ENCODE data around the gene NCR3LG1.

The NCR3LG1 gene

DNA sequence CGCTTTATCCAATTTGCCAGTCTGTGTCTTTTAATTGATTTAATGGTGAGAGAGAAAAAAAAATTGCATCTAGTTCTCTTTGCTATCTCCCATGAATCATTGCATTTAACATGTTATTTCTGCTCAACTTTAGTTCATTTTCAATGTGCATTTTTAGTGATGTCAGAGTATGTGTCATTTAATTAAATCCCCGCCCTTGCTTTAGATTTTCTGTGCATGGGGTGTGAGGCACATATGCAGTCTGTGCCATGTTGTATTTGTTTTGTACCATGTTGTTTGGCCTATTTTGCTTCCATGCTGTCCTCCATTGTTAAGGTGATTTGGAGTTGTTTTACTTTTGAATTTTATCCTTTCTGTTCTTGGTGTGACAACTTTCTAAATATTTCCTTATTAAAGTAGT lies 8.3 kb upstream of the NCR3LG1 start:
- H3K27ac ChIP-seq, result no peak overlapping the region
- no peaks in the 10 kb centered on the region for H3K4me1 ChIP-seq
- no peaks in the 10 kb centered on the region for H3K9me3 ChIP-seq (replicated peaks in 1 of 11)
- H3K27me3 ChIP-seq, result no peaks in the 10 kb centered on the region
- H3K9ac ChIP-seq, result no peak overlapping the region
- H3K4me3 ChIP-seq, result no peak overlapping the region
- no peak overlapping the region for H3K4me2 ChIP-seq
- TF ChIP-seq Cebpa-rat (IDR thresholded peaks at IDR 0.05), result no peak
- peaks cover 0 to 23% (median 0%) of the 10 kb centered on the region in 11 experiments; a peak in 10 of 22 replicates for H3K36me3 ChIP-seq
- no peaks in the 10 kb centered on the region for H4K20me1 ChIP-seq

DNA sequence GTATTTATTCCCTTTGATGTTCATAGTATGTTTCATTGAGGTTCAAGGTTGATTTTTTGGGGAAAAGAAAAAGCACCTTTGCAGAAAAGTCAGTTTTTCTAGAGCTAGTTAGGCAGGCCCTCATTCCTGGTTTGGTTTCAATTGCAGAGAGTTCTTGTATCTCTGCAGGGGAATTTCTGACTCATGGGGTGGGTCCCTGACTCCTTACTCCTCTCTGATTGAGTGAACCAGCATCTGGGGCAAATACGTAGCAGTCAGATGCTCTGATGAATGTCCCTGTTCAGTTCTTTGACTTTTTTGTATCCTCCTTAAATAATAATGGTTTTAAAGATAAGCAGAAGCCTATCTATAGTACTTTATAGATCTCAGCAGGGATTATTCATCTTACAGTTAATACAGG lies 7.7 kb upstream of the NCR3LG1 start:
- H3K9ac ChIP-seq, result no peak overlapping the region
- no peak overlapping the region for H3K27ac ChIP-seq
- H3K9me3 ChIP-seq (replicated peaks in 1 of 11), result no peaks in the 10 kb centered on the region
- no peaks in the 10 kb centered on the region for H3K4me1 ChIP-seq
- peaks cover 0 to 18% (median 2%) of the 10 kb centered on the region in 11 experiments; a peak in 10 of 22 replicates for H3K36me3 ChIP-seq
- H3K27me3 ChIP-seq, result no peaks in the 10 kb centered on the region
- no peaks in the 10 kb centered on the region for H4K20me1 ChIP-seq
- no peak for TF ChIP-seq Cebpa-rat (IDR thresholded peaks at IDR 0.05)
- no peak overlapping the region for H3K4me3 ChIP-seq
- H3K4me2 ChIP-seq, result no peak overlapping the region

GRCh38 chr11:17347676-17348075 lies 3.9 kb upstream of the NCR3LG1 start:
- Histone ChIP-seq H3K27me3 (peaks cover 24 to 36% (median 34%) of the 10 kb centered on the region in 11 experiments), H3K4me1 (peaks cover 0 to 15% (median 12%) of the 10 kb centered on the region in 10 experiments; a peak in 16 of 20 replicates), H3K9ac (no peak overlapping the region), H3K36me3 (peaks cover 0 to 16% (median 5%) of the 10 kb centered on the region in 11 experiments; a peak in 8 of 22 replicates), H3K4me2 (no peak overlapping the region), H3K9me3 (replicated peaks in 1 of 11) (no peaks in the 10 kb centered on the region), H3K27ac (no peak overlapping the region), H3K4me3 (no peak overlapping the region), H4K20me1 (peaks cover 0 to 18% (median 10%) of the 10 kb centered on the region in 11 experiments; a peak in 12 of 22 replicates)
- no peak for TF ChIP-seq Cebpa-rat (IDR thresholded peaks at IDR 0.05)

DNA sequence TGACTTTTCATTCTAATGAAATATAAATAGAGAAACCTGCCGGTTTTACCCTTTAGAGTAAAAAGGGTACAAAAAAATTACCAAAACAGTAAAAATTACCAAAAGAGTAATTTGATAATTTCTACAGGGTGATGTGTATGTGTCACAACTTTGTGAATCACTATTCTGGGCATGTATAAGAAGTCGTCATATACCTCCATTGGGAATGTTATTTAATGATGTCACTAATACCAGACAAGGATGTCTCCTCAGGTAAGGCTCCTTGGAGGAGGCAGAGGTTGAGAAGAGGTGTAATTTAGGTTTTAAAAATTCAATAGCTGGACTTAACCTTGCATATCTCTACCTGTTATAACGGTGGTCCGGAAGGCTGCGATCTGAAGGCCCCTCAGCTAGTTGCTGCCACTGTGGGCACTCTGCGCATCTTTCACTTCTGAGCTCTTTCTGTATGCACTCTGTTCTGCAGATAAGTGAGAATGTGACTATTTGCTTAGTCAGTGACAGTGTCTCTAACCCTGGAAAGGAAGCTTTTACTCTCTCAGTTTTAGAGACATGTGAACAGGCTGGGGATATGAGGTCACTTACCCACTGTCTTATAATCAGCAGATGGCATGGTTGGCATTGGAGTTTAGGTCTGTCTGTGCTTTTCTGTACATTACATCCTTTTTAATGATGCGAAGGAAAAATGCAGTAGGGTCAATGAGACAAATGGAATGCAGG lies 987 bp upstream of the NCR3LG1 start:
- Histone ChIP-seq H3K27ac (no peak overlapping the region), H3K4me2 (peak overlapping the region in 1 of 11 experiments; percentile 94; a peak in 2 of 22 replicates), H4K20me1 (peaks cover 0 to 34% (median 25%) of the 10 kb centered on the region in 11 experiments; a peak in 15 of 22 replicates), H3K9me3 (replicated peaks in 1 of 11) (peaks cover 6 to 10% (median 8%) of the 10 kb centered on the region in 11 experiments; a peak in 19 of 22 replicates), H3K36me3 (peaks cover 0 to 13% (median 0%) of the 10 kb centered on the region in 11 experiments; a peak in 2 of 22 replicates), H3K4me3 (no peak overlapping the region), H3K9ac (no peak overlapping the region), H3K27me3 (peaks cover 42 to 62% (median 59%) of the 10 kb centered on the region in 11 experiments), H3K4me1 (peaks cover 6 to 32% (median 27%) of the 10 kb centered on the region in 10 experiments)
- TF ChIP-seq Cebpa-rat (IDR thresholded peaks at IDR 0.05), result no peak

- peaks cover 0 to 11% (median 0%) of the 10 kb centered on the region in 11 experiments; a peak in 2 of 22 replicates for H3K36me3 ChIP-seq
- peak overlapping the region; percentile 49 to 74 (median 61) for H3K4me3 ChIP-seq
- H3K4me2 ChIP-seq, result peak overlapping the region; percentile 88 to 99 (median 93)
- TF ChIP-seq Cebpa-rat (IDR thresholded peaks at IDR 0.05), result no peak
- peaks cover 6 to 32% (median 27%) of the 10 kb centered on the region in 10 experiments for H3K4me1 ChIP-seq
- peaks cover 42 to 62% (median 59%) of the 10 kb centered on the region in 11 experiments for H3K27me3 ChIP-seq
- H3K9ac ChIP-seq, result peak overlapping the region in 5 of 11 experiments; percentile 11 to 63 (median 59); a peak in 9 of 22 replicates
- peaks cover 9 to 15% (median 13%) of the 10 kb centered on the region in 11 experiments; a peak in 19 of 22 replicates for H3K9me3 ChIP-seq (replicated peaks in 1 of 11)
- peaks cover 0 to 34% (median 25%) of the 10 kb centered on the region in 11 experiments; a peak in 15 of 22 replicates for H4K20me1 ChIP-seq
- peak overlapping the region in 2 of 11 experiments; percentile 14 to 38; a peak in 1 of 22 replicates for H3K27ac ChIP-seq
Measured at GRCh38 chr11:17351172-17351509, 459 bp upstream of the NCR3LG1 start.

GRCh38 chr11:17352950-17353820 lies 1.6 kb downstream of the NCR3LG1 start:
- H3K27me3 ChIP-seq, result peaks cover 42 to 62% (median 59%) of the 10 kb centered on the region in 11 experiments
- peaks cover 0 to 34% (median 25%) of the 10 kb centered on the region in 11 experiments; a peak in 15 of 22 replicates for H4K20me1 ChIP-seq
- H3K9me3 ChIP-seq (replicated peaks in 1 of 11), result peaks cover 10 to 24% (median 19%) of the 10 kb centered on the region in 11 experiments; a peak in 19 of 22 replicates
- H3K4me3 ChIP-seq, result peak overlapping the region; percentile 49 to 74 (median 61)
- peak overlapping the region; percentile 88 to 99 (median 93) for H3K4me2 ChIP-seq
- peak overlapping the region in 10 of 11 experiments; percentile 8 to 63 (median 54); a peak in 18 of 22 replicates for H3K9ac ChIP-seq
- peaks cover 6 to 32% (median 27%) of the 10 kb centered on the region in 10 experiments for H3K4me1 ChIP-seq
- no peak for TF ChIP-seq Cebpa-rat (IDR thresholded peaks at IDR 0.05)
- H3K27ac ChIP-seq, result peak overlapping the region in 3 of 11 experiments; percentile 15 to 45 (median 31); a peak in 3 of 22 replicates
- H3K36me3 ChIP-seq, result peaks cover 0 to 8% (median 0%) of the 10 kb centered on the region in 11 experiments; a peak in 2 of 22 replicates

- H3K27ac ChIP-seq, result peak overlapping the region in 3 of 11 experiments; percentile 15 to 45 (median 31); a peak in 2 of 22 replicates
- peaks cover 6 to 32% (median 27%) of the 10 kb centered on the region in 10 experiments for H3K4me1 ChIP-seq
- peaks cover 0 to 7% (median 0%) of the 10 kb centered on the region in 11 experiments; a peak in 2 of 22 replicates for H3K36me3 ChIP-seq
- H3K9ac ChIP-seq, result peak overlapping the region in 10 of 11 experiments; percentile 8 to 63 (median 54); a peak in 16 of 22 replicates
- H3K27me3 ChIP-seq, result peaks cover 42 to 62% (median 59%) of the 10 kb centered on the region in 11 experiments
- peaks cover 0 to 34% (median 25%) of the 10 kb centered on the region in 11 experiments; a peak in 15 of 22 replicates for H4K20me1 ChIP-seq
- peaks cover 11 to 24% (median 19%) of the 10 kb centered on the region in 11 experiments; a peak in 19 of 22 replicates for H3K9me3 ChIP-seq (replicated peaks in 1 of 11)
- TF ChIP-seq Cebpa-rat (IDR thresholded peaks at IDR 0.05), result no peak
- H3K4me2 ChIP-seq, result peak overlapping the region; percentile 88 to 99 (median 93)
- H3K4me3 ChIP-seq, result peak overlapping the region; percentile 49 to 74 (median 61)
Measured at GRCh38 chr11:17353821-17354600, 2.4 kb downstream of the NCR3LG1 start.
